GM19240 (cell line): ENCODE measurements around the gene RAB6C.
"Not testable (repeated sequence)": the region's sequence is repeated elsewhere in the genome, so short reads cannot be mapped to it uniquely, and the experiment has no call there.

Experiments
- DNase-seq: peaks from one replicate; pipeline ENCODE4 v3.0.0; 2011; ENCODE audit warnings: low spot score; ENCODE audit not compliant: insufficient read length

The RAB6C gene

GRCh38 chr2:129993151-129993550 is 13.7 kb downstream of the RAB6C start:
- DNase-seq = not testable (repeated sequence)

GRCh38 chr2:129996657-129997237 is 17.3 kb downstream of the RAB6C start:
- not testable (repeated sequence) for DNase-seq

GRCh38 chr2:129998771-129999170 is 19.3 kb downstream of the RAB6C start:
- DNase-seq = not testable (repeated sequence)

GRCh38 chr2:130005862-130006261 is 26.4 kb downstream of the RAB6C start:
- DNase-seq = not testable (repeated sequence)

- DNase-seq = not testable (repeated sequence)
Observed at GRCh38 chr2:130016701-130017100, 37.2 kb downstream of the RAB6C start.

GRCh38 chr2:130019402-130019801 is 39.9 kb downstream of the RAB6C start:
- no peak for DNase-seq

GRCh38 chr2:130020069-130020468 is 40.6 kb downstream of the RAB6C start:
- not testable (repeated sequence) for DNase-seq

- DNase-seq = not testable (repeated sequence)
Observed at GRCh38 chr2:130025931-130026330, 46.5 kb downstream of the RAB6C start.
